ENCODE results near the gene MINDY1. TPM values are rescaled to one million over a fixed set of nuclear protein-coding genes. Genes with fewer than 3 reads are reported as not detected.

MINDY1 gene
- total RNA-seq, 2 experiments from 2014 or later: 23.9 to 24.3 TPM

GRCh38 chr1:151009674-151010345, 3.1 kb upstream of the MINDY1 start:
- H3K4me1 Mint-ChIP-seq: peaks cover 67% of the 10 kb centered on the region
- peaks cover 10% of the 10 kb centered on the region for H3K36me3 Mint-ChIP-seq (ENCODE audit: low read depth)
- DNase-seq: no peak
- H3K27me3 Mint-ChIP-seq: no peaks in the 10 kb centered on the region
- CTCF ChIA-PET: interaction anchor here (0.6 to 1.3 kb wide), 2 partner anchors 38 to 242 kb away, joined by 3 to 5 read pairs; partner anchors contain the start of gene C1orf56
- no peaks in the 10 kb centered on the region for H3K9me3 Mint-ChIP-seq
- H3K27ac Mint-ChIP-seq: no peak overlapping the region
- H3K4me3 Mint-ChIP-seq: peak overlapping the region; percentile 98
- POLR2A ChIA-PET: no interaction called here

DNA sequence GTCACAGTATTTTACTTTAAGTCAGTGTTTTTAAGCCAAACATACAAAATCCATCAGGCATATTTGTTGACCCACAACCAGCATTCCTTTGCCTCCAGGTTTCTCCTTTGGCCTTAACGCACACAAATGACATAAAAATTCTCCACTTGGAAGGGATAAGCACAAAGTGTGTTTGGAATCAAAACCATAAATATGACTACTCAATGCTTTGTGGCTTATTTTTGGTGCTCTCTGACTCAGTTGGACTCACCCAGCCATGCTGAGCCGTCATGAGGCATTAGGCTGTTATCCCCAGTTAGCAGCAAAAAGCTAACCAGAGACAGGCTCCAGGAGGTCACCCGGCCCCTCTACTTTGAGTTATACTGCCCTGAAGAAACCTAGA, 2.5 kb upstream of the MINDY1 start:
- DNase-seq: no peak
- POLR2A ChIA-PET: no interaction called here

DNA sequence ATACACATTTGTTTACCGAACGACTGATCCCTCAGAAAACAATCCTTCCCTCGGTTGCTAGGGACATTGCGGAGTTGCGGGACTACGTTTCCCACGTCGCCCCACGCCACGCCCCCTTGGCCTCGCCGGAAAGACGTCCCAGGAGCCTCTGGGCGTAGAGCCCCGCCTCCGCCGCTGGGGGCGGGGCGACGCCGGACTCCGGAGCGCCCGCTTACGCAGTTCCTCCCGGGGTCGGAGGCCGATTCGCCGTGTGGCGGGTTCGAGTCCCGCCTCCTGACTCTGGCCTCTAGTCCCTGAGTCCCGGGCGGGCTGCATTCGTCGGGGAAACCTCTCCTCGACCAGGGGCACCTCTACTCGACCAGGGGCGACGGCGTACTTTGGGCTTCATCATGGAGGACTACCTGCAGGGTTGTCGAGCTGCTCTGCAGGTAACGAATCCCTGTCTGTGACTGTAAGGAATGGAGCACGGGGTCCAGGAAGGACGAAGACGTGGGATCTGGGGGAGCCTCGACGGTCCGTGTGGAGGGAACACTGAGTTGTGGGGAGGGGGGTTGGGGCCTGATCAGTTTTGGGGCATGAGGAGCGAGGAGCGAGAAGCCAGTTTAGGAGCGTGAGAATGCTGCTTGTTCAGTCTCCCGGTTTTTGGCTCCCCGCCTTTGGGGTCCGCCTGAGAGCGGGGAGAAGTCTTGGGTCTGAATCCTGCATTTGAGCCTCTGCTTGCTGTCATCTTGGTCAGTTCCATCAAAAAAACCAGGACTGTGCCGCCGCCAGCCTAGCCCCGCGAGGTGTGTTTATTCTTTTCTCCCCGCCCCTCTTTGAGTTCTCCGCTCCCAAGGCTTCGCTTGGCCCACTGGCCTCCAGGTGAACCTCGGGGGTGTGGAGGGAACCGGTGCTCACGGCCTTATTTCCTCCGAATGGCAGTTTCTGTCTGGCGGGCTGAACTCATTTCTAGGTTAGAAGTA, 1.8 kb upstream of the MINDY1 start, which contains the start of gene PRUNE1:
Gene PRUNE1 (plus strand): TSS at position 206 of the 962 bp plus-strand sequence. CDS start 184 bp downstream, at position 390.
- CTCF ChIA-PET: no interaction called here
- no peaks in the 10 kb centered on the region for H3K9me3 Mint-ChIP-seq
- peak within 1 kb of the TSS; percentile 94 for H3K27ac Mint-ChIP-seq
- DNase-seq: peak; percentile 96
- H3K27me3 Mint-ChIP-seq: no peaks in the 10 kb centered on the region
- peaks cover 8% of the 10 kb centered on the region for H3K36me3 Mint-ChIP-seq (ENCODE audit: low read depth)
- peak within 1 kb of the TSS; percentile 98 for H3K4me3 Mint-ChIP-seq
- peaks cover 76% of the 10 kb centered on the region for H3K4me1 Mint-ChIP-seq
- POLR2A ChIA-PET: no interaction called here

More for the DNA sequence above, 2.5 kb upstream of the MINDY1 start:
- Mint-ChIP-seq H3K9me3 (no peaks in the 10 kb centered on the region), H3K36me3 (ENCODE audit: low read depth) (peaks cover 10% of the 10 kb centered on the region), H3K4me3 (peak overlapping the region; percentile 98), H3K27me3 (no peaks in the 10 kb centered on the region), H3K4me1 (peaks cover 71% of the 10 kb centered on the region), H3K27ac (peak overlapping the region; percentile 94)
- CTCF ChIA-PET: no interaction called here

GRCh38 chr1:151007853-151008243, 1.1 kb upstream of the MINDY1 start:
- Mint-ChIP-seq H3K9me3 (no peaks in the 10 kb centered on the region), H3K4me1 (peaks cover 83% of the 10 kb centered on the region), H3K27me3 (no peaks in the 10 kb centered on the region), H3K27ac (peak overlapping the region; percentile 94), H3K36me3 (ENCODE audit: low read depth) (peaks cover 8% of the 10 kb centered on the region), H3K4me3 (peak overlapping the region; percentile 98)
- CTCF ChIA-PET: interaction anchor here (1.2 to 4.3 kb wide), 2 partner anchors 13 to 16 kb away, joined by 3 to 41 read pairs; no protein-coding TSS in a partner anchor
- DNase-seq: no peak
- POLR2A ChIA-PET: no interaction called here

GRCh38 chr1:151005729-151006319, 878 bp downstream of the MINDY1 start:
- Mint-ChIP-seq H3K4me3 (peak overlapping the region; percentile 98), H3K36me3 (ENCODE audit: low read depth) (peaks cover 16% of the 10 kb centered on the region), H3K4me1 (peaks cover 87% of the 10 kb centered on the region), H3K9me3 (no peaks in the 10 kb centered on the region), H3K27me3 (no peaks in the 10 kb centered on the region), H3K27ac (peak overlapping the region; percentile 94)
- POLR2A ChIA-PET: no interaction called here
- DNase-seq: no peak
- CTCF ChIA-PET: interaction anchor here (0.8 to 4.3 kb wide), 18 partner anchors 11 to 520 kb away, joined by 3 to 41 read pairs (median 3); partner anchors contain the start of genes ANXA9, C1orf56, CDC42SE1 and CERS2

DNA sequence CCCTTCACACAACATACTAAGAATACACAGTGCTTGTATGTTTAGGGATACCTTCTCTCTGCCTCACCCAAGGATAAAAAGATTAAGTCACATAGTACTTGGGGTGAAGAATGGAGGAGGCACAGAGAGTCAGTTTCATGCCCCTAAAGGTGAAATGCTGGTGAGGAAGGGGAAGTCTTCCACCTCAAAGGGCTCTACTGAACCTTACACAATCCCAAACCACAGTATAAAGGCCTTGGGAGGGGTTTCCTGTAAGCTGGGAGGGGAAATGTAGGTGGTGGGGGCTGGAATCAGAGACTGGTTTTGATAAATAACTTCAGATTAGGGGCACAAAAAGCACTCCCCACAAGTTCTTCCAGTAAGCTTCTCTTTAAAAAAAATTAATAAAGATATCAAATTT, 3.5 kb downstream of the MINDY1 start:
- CTCF ChIA-PET: interaction anchor here (1.1 kb wide), 1 partner anchor 13 kb away, joined by 3 read pairs; no protein-coding TSS in a partner anchor
- POLR2A ChIA-PET: no interaction called here
- no peaks in the 10 kb centered on the region for H3K27me3 Mint-ChIP-seq
- peaks cover 78% of the 10 kb centered on the region for H3K4me1 Mint-ChIP-seq
- DNase-seq: no peak
- H3K9me3 Mint-ChIP-seq: no peaks in the 10 kb centered on the region
- peaks cover 33% of the 10 kb centered on the region for H3K36me3 Mint-ChIP-seq (ENCODE audit: low read depth)
- peak overlapping the region; percentile 81 for H3K27ac Mint-ChIP-seq
- peak overlapping the region; percentile 64 for H3K4me3 Mint-ChIP-seq

- Mint-ChIP-seq H3K36me3 (ENCODE audit: low read depth) (peaks cover 33% of the 10 kb centered on the region), H3K4me3 (peak overlapping the region; percentile 64)
- POLR2A ChIA-PET: no interaction called here
Measured at GRCh38 chr1:151002611-151003010, 4.1 kb downstream of the MINDY1 start.

DNA sequence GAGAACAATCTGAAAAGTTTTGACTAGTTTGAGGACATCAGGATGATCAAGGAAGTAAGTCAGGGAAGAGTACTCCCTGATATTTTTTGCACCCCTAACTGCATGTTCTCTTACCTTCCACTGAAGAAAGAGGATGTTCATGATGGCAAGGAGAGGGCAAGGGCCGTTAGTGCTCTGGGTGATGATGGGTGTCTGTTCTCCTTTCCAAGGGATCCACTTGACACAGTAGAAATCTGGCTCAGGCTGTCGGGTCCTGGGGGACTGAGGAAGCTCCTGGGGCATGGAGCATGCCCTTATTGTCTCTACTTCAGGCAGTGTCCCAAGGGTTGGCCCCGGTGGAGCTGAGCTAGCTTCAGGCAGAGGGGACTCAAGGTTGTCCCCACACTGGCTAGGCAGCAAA, 4.7 kb downstream of the MINDY1 start:
- Mint-ChIP-seq H3K36me3 (ENCODE audit: low read depth) (peaks cover 35% of the 10 kb centered on the region), H3K4me1 (peaks cover 67% of the 10 kb centered on the region), H3K4me3 (no peak overlapping the region), H3K9me3 (no peaks in the 10 kb centered on the region), H3K27ac (peak overlapping the region; percentile 20), H3K27me3 (no peaks in the 10 kb centered on the region)
- CTCF ChIA-PET: interaction anchor here (0.7 to 0.9 kb wide), 2 partner anchors 22 to 24 kb away, joined by 3 read pairs; no protein-coding TSS in a partner anchor
- DNase-seq: no peak
- POLR2A ChIA-PET: no interaction called here

More at GRCh38 chr1:151002611-151003010, 4.1 kb downstream of the MINDY1 start:
- Mint-ChIP-seq H3K27me3 (no peaks in the 10 kb centered on the region), H3K4me1 (peaks cover 73% of the 10 kb centered on the region), H3K27ac (peak overlapping the region; percentile 81), H3K9me3 (no peaks in the 10 kb centered on the region)
- CTCF ChIA-PET: interaction anchor here (1.1 kb wide), 1 partner anchor 13 kb away, joined by 3 read pairs; no protein-coding TSS in a partner anchor
- DNase-seq: no peak

DNA sequence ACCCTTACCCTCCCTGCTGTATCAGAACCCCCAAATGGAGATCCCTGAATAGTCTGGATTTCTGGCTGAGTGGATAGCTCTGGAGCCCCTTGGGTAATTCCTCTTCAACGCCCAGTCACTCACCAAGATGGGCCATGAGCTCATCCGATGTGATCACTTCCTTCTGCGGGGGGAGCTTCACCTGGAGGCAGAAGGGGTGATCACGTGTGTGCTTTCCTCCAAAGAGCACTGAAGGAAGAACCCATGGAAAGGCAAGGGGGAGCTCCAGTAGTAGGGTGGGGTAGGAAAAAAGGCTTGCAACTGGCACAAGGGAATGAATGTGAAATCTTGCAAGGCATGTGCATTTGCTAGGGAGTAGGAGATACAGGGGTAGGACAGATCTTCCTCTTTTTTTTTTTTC, 5.1 kb downstream of the MINDY1 start:
- ChIA-PET CTCF (interaction anchor here (0.7 to 1.1 kb wide), 4 partner anchors 16 to 423 kb away, joined by 3 read pairs; partner anchors contain the start of gene MCL1), POLR2A (no interaction called here)
- Mint-ChIP-seq H3K9me3 (no peaks in the 10 kb centered on the region), H3K27me3 (no peaks in the 10 kb centered on the region), H3K4me3 (no peak overlapping the region), H3K27ac (peak overlapping the region; percentile 20), H3K4me1 (peaks cover 62% of the 10 kb centered on the region), H3K36me3 (ENCODE audit: low read depth) (peaks cover 39% of the 10 kb centered on the region)
- no peak for DNase-seq

GRCh38 chr1:151000408-151000807, 6.3 kb downstream of the MINDY1 start:
- Mint-ChIP-seq H3K4me1 (peaks cover 59% of the 10 kb centered on the region), H3K27ac (peak overlapping the region; percentile 25), H3K4me3 (no peak overlapping the region), H3K27me3 (no peaks in the 10 kb centered on the region), H3K36me3 (ENCODE audit: low read depth) (peaks cover 42% of the 10 kb centered on the region), H3K9me3 (no peaks in the 10 kb centered on the region)
- CTCF ChIA-PET: interaction anchor here (2.1 kb wide), 1 partner anchor 19 kb away, joined by 15 read pairs; the partner anchor contains the start of gene ANXA9
- POLR2A ChIA-PET: no interaction called here
- no peak for DNase-seq

DNA sequence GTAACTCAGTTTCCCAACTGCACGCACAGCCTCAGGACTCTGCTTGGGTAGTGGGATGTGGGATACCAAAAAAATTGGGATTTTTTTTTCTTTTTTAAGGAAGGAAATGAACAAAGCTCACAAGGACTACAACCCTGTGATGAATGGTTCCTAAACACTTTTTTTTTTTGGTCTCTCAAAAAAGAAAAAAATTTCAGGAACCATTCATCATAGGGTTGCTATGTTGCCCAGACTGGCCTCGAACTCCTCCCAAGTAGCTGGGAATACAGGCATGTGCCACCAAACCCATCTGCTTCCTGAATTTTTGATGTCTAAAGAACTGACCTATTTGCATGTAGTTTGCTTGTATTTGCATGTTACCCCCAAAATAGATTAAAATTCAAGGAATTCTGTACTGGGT, 6.8 kb downstream of the MINDY1 start:
- ChIA-PET CTCF (interaction anchor here (0.5 to 2.1 kb wide), 7 partner anchors 18 to 617 kb away, joined by 3 to 15 read pairs (median 3); partner anchors contain the start of genes ANXA9 and TNFAIP8L2), POLR2A (no interaction called here)
- Mint-ChIP-seq H3K4me3 (no peak overlapping the region), H3K27me3 (no peaks in the 10 kb centered on the region), H3K36me3 (ENCODE audit: low read depth) (peaks cover 42% of the 10 kb centered on the region), H3K9me3 (no peaks in the 10 kb centered on the region), H3K4me1 (peaks cover 57% of the 10 kb centered on the region), H3K27ac (no peak overlapping the region)
- no peak for DNase-seq

- Mint-ChIP-seq H3K4me3 (no peak overlapping the region), H3K36me3 (ENCODE audit: low read depth) (peaks cover 42% of the 10 kb centered on the region), H3K4me1 (peaks cover 51% of the 10 kb centered on the region), H3K27me3 (no peaks in the 10 kb centered on the region), H3K27ac (peak overlapping the region; percentile 41), H3K9me3 (no peaks in the 10 kb centered on the region)
- no peak for DNase-seq
- ChIA-PET CTCF (interaction anchor here (0.5 to 2.1 kb wide), 6 partner anchors 17 to 616 kb away, joined by 3 to 15 read pairs (median 4); partner anchors contain the start of genes ANXA9 and TNFAIP8L2), POLR2A (no interaction called here)
Measured at GRCh38 chr1:150999051-150999674, 7.5 kb downstream of the MINDY1 start.
